GM19328 (cell line): ENCODE measurements around the gene AP1S1.
"Not testable (repeated sequence)": the region's sequence is repeated elsewhere in the genome, so short reads cannot be mapped to it uniquely, and the experiment has no call there.

Experiments
- ATAC-seq: cut with Tn5 transposase; IDR thresholded peaks from one replicate; pipeline ENCODE4 v1.9.1; 2021; ENCODE audit warnings: mild to moderate bottlenecking, moderate library complexity; ENCODE audit not compliant: unreplicated experiment

Gene AP1S1

DNA sequence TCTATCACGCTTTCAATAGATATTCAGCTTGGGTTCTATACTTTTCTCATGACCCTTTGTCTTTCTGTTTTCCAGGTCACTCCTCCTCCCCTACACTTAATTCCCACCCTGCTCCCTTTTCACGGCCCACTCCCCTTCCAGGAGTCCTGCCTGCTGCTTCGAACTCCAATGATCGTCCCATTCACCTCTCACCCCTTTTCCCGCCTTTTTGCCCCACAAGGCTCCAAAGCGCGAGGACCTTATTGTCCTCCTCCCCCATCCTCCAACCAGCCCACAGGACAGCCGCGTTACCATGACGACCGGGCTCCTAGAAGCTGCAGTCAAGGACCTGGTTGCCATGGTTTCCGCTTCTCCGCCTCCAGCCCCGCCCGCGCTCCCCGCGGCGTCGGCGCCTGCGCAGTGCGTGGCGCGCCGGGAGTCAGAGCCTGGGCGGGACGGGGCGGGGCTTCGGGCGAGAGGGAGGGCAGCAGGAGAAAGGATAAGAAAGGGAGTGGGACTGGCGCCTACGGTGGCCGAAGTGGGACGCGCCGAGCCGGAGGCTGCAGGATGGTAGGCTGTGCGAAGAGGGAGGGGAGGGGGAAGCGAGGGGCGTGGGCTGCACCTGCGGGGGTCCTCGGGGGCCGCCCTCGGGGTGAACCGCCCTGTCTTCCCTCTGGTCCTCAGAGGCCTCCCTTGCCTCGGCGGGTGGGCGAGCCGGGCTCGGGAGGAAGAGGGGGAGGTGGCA is at the start of gene AP1S1:
Gene AP1S1, plus strand, starts transcription at position 508 of the 724 bp plus-strand sequence. Its CDS starts 39 bp downstream, at position 547.
- peak; percentile 73 for ATAC-seq

DNA sequence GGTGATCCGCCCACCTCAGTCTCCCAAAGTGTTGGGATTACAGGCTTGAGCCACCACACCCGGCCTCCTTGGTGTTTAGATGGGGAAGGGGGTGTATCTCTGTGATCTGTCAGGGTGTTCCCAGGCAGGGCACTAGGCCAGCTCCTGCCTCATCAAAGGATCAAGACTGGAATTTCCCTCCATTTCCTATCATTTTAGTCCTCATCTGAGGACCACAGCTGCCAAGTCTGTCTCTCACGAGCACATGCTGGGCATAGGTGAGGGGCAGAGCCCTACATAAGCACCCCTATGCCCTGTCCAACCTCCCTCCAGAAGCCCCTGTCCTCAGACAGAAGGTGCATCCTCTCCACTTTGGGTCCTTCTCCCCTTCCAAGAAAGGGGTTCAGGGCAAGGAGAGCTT is 49.5 kb upstream of the AP1S1 start:
- ATAC-seq: no peak

DNA sequence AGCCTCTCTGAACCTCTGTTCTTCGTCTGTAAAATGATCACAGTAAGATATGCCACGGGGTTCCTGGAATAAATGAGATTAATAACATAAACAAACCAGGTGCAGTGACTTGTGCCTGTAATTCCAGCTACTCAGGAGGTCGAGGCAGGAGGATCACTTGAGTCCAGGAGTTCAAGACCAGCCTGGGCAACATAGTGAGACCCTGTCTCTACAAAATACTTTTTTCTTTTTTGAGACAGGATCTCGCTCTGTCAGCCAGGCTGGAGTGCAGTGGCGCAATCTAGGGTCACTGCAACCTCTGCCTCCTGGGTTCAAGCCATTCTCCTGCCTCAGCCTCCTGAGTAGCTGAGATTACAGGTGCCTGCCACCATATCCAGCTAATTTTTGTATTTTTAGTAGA is 49.0 kb upstream of the AP1S1 start:
- not testable (repeated sequence) for ATAC-seq

DNA sequence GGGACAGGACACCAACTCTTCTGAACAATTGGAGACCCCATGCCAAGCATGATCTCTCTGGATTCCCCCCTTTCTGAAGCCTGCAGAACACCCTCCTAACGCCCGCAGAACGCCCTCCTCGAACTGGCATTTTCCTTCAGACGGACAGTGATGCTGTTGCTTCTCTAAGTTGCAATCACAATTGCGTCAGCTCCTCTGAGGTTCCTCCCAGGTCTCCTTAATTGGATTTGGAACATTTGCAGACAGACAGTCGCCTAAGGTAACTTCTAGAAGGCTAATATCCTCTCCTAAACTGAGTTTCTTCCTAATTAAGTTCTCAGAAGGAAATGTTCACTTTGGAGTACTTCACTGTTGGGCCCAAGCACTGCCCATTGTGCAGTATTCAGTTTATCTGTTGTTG is 47.9 kb upstream of the AP1S1 start:
- ATAC-seq: no peak

DNA sequence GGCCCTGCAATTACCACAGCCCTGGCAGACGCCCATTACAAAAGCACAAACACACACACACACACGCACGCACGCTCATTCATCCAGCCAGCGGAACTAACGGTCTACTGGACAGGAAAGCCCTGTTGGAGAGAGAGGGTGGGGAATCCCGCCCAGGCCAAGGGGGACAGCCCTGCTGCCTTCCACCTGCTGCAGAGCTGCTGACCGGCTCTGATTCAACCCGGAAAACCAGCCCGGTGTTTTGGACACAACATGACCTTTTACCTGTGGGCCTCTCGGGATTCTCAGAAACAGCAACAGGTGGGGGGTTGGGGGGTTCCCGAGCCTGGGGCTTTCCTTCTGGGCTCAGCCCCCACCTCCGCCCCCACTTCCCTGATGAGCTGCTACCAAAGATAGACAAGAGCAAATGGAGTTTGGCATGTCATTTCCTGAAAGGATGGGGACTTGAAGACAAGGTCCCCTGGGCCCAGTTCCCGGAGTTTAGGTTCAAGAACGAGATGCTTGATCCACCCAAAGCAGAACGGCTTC is 45.9 kb upstream of the AP1S1 start:
- no peak for ATAC-seq

DNA sequence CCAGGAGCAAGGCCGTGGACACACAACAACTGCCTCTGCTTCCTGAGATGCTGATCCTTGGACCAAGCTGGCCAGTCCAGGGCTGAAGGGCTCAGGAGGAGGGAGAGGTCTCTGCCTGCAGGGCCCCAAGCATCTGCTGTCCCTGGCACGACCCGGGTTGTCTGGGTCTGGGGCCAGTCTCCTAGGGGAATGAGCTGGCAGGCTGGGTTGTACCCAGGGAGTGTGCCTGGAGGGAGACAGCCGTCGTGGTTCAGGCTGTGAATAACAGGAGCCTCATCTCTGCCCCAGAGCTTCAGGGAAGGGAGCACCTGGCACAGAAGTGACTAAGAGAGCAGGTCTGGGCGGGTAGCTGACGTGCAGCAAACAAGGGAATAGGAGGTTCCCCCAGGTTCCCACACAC is 45.3 kb upstream of the AP1S1 start:
- no peak for ATAC-seq

DNA sequence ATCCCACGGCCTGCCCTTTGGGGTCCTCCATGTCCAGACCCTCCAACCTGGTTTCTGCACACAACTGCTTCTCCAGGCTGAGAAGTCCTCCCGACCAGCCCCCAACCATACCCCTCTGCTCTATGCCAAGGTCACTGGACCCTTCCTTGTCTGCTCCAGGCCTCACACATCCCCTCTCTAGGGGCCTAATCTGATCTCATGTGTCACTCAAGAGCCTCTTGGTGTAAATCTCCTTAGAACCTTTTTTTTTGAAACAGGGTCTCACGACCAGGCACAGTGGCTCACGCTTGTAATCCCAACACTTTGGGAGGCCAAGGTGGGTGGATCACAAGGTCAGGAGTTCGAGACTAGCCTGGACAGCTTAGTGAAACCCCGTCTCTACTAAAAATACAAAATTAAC is 44.9 kb upstream of the AP1S1 start:
- no peak for ATAC-seq

DNA sequence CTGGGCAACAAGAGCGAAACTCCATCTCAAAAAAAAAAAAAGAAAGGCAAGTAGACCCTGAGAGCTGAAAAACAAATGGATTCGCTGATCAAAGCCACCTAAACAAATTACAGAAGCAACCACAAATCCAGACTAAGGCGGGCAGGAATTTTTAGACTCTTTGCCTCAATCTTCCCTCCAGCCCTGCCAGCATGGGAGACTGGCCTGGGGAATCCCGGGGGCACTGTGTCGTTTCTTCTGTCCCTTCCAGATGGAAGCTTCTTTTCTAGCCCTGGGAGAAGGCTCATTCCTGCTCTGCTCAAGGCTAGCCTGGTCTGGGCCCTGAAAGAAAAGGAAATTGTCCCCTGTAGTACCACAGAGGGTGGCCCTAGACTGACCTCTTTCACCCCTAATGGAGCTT is 43.0 kb upstream of the AP1S1 start:
- no peak for ATAC-seq

DNA sequence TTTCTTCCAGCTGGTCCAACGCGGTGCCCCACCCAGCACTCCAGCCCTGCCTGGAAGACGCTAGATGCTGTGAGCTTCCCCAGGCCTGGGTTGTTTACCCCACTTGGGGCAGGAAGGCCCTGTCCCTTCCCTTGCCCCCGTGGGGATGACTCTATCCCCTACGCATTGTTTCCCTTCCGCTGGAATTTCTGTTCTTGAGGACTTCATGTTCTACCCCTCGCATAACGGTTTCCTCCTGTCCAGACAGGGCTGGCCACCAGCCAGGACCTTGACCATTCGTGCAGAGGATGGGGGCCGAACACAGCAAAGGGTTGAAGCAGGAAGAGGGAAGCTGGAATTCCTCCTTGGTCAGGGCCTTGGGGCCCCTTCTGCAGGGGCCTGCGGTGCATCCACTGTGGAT is 42.0 kb upstream of the AP1S1 start:
- no peak for ATAC-seq

DNA sequence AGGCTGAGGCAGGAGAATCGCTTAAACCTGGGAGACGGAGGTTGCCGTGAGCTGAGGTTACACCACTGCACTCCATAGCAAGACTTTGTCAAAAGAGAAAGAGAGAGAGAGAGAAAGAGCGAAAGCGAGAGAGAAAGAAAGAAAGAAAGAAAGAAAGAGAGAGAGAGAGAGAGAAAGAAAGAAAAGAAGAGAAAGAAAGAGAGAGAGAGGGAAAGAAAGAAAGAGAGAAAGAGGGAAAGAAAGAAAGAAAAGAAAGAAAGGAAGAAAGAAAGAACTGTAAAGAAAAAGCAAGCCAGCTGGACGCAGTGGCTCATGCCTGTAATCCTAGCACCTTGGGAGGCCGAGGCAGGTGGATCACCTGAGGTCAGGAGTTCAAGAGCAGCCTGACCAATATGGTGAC is 41.1 kb upstream of the AP1S1 start:
- not testable (repeated sequence) for ATAC-seq

DNA sequence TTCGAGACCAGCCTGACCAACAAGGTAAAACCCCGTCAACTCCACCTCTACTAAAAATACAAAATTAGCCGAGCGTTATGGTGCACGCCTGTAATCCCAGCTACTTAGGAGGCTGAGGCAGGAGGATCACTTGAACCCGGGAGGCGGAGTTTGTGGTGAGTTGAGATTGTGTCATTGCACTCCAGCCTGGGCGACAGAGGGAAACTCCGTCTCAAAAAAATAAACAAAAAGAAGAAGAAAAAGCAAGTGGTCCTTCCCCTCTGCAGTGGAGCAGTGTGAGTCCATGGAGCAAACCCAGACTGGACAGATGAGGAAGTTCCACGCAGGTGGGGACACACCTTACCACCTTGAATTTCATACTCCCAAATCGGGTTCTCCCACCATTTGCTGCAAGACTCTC is 40.4 kb upstream of the AP1S1 start:
- no peak for ATAC-seq

DNA sequence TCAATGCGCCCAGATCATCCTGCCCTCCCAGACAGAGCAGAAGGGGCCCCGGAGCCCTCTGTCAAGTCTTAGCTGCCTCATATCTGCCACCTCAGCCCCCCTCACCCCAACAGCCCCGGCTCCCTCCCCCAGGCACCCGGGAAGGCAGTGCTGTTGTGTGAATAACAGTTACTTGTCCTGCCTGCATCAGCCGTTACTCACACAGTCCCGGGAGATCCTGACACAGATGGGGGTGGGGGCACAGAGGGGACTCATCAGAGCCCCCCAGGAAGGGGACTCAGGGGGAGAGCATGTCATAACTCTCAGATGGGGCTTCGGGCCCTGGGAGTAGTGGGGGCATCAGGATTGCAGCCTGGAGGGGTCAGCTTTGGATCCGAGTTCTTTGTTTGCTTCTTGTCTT is 39.8 kb upstream of the AP1S1 start:
- ATAC-seq: no peak

DNA sequence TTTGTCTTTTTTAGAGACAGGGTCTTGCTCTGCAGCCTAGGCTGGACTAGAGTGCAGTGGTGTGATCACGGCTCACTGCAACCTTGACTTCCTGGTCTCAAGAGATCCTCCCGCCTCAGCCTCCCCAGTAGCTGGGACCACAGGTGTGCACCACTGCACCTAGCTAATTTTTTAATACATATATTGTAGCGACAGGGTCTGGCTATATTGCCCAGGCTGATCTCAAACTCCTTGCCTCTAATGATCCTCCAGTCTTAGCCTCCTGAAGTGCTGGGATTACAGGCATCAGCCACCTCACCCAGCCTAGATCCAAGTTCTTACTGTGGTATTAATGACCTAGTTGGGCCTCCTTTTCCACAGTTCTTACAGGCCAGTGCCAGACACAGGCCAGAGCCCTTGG is 39.1 kb upstream of the AP1S1 start:
- no peak for ATAC-seq

DNA sequence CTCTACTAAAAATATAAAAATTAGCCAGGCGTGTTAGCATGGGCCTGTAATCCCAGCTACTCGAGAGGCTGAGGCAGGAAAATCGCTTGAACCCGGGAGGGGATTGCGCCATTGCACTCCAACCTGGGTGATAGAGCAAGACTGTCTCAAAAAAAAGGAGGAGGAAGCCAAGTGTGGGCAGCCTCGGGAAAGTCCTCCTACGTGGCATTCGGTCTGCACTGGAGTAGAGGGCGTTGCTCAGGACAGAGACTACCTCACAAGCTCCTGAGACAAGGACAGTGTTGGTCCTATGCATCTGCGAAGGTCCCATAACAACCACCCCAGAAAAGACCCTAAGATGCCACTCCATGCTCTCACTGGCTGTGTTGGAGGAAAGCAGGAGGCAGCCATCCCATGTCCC is 37.4 kb upstream of the AP1S1 start:
- ATAC-seq: no peak

DNA sequence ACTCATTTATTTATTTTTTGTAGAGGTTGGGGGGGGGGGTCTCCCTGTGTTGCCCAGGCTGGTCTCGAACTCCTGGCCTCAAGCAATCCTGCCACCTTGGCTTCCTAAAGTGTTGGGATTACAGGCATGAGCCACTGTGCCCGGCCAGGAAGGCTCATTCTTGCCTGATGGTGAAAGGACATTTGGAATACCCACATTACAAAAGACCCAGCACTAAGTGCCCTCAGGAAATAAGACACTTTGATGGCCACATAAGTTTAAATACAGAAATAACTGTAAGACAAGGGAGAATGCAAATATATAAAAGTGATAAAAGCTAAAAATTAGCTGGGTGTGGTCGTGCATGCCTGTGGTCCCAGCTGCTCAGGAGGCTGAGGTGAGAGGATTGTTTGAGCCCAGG is 35.4 kb upstream of the AP1S1 start:
- ATAC-seq: no peak

DNA sequence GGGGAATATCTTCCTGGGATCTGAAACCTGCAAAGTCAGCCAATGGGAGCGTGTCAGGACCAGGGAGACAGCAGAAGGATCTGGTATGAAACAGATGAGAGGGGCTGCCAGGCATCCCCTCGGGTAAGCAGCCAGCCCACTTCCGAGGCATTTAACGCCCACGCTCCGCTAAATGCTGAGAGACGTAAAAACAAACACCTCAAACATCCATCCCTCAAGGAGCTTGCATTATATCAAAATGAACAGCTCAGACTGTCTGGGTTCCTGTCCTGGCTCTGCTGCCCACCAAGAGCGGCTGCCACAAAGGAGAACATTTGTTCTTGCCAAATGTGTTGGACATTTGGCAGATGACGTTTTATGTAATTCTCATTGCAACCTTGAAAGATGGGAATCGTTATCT is 34.4 kb upstream of the AP1S1 start:
- ATAC-seq: no peak

DNA sequence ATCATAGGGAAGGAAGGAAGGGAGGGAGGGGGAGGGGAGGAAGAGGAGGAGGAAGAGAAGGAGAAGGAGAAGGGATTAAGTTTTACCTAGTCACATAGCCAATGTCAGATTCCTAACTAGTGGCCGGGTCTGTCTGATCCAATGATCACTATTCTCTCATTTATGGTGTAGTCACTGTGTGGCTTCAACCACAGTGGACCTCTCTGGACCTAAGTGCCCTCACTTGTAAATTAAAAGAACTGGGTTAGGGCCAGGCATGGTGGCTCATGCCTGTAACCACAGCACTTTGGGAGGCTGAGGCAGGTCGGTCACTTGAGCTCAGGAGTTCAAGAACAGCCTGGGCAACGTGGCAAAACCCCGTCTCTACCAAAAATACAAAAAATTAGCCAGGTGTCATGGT is 34.0 kb upstream of the AP1S1 start:
- no peak for ATAC-seq

DNA sequence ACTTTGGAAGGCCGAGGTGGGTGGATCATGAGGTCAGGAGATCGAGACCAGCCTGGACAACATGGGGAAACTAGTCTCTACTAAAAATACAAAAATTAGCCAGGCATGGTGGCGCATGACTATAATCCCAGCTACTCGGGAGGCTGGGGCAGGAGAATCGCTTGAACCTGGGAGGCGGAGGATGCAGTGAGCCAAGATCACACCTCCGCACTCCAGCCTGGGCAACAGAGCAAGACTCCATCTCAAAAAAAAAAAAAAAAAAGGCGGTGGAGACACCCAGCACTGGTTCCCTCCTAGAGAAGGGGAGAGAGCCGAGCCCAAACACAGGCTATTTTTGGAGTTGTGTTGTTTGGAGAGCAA is 32.7 kb upstream of the AP1S1 start:
- not testable (repeated sequence) for ATAC-seq

DNA sequence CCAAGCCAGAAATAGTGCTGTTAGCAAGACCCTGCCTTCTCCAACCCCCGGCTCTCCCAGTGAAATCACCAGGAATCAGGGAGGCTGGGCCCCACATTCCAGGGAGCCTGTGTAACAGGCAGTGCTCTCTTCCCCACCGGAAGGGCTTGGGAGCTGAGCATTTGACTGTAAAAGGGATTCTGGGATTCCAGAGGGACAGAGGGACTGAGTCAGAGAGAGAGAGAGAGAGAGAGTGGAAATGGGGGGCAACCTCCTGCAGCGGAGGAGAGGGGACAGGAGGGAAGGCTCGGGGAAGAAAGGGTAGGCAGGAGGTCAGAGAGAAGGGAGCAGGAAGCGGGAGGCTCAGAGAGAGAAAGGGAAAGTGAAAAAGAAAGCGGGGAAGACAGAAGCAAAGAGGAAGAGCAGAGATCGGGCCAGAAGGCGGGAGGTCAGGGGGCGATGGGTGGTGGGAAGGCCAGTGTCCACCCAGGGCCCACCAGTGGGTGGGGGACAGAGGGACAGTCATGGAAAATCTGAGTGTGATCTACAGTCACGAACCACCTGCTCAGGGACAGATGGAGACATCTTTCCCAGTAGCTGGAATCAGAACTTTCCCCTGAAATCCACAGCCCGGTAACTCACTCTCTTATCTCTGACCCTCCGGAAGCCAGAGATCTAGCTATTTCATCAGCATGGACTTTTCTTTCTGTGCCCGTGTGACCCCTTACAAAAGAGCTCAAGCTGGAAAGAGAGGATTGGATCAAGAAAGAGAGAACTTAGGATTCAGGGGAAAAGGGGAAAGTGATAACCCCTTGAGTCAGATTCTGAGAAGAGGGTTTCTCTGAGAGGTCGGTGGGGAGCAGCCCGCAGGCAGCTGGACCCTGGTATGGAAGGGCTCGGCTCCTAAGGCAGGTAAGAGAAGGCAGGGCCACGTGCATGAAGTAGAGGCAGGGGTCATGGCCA is 32.0 kb upstream of the AP1S1 start:
- no peak for ATAC-seq

DNA sequence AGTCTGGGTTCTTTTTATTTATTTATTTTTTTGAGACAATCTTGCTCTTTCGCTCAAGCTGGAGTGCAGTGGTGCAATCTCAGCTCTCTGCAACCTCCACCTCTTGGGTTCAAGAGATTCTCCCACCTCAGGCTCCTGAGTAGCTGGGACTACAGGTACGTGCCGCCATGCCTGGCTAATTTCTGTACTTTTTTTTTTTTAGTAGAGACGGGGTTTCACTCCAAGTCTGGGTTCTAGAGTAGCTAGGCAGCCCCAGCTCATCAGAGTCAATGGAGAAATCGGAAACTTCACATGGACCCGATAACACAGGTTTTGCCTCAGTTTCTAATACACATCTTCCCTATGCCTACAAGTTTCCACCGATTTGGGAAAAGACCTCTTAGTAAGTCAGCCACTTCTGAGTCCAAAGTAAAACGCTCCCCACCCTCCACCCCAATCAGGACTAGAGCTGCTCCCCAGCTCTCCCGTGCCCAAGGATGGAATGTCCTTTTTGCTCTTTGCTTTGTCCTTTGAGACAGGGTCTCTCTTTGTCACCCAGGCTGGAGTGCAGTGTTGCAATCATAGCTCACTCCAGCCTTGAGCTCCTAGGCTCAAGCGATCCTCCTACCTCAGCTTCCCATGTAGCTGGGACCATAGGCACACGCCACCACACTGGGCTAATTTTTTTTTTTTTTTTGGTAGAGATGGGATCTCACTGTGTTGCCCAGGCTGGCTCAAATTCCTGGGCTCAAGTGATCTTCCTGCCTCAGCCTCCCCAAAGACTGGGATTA is 31.2 kb upstream of the AP1S1 start:
- no peak for ATAC-seq

DNA sequence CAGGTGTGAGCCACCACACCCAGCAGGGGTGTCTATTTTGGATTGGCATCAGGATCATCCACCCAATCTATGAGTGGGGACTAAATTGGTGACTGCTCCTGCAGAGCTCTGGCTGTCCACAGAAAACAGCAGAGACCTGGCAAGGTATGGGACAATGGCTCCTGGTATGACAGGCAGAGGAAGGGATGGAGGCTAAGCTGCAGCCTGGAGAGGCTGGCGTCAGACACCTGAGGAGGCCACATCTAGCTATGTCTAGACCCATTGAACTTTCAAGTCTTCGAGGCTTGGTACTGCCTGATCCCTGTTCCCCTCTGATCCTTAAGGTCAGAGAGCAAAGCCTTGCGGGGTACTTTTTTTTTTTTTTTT is 30.6 kb upstream of the AP1S1 start:
- no peak for ATAC-seq
